Loucy (cell line): ENCODE data around the gene MBNL1.

Source experiments
- H2AFZ ChIP-seq: fragments of 200-600 bp; sonication (generic); 2 replicates; pipeline ENCODE4 v1.6.0; 2016; ENCODE audit warnings: antibody characterized with exemption, mild to moderate bottlenecking, low read length, moderate library complexity
- H3F3A ChIP-seq: fragments of 200-600 bp; 2 replicates; pipeline ENCODE4 v1.6.0; 2016; ENCODE audit warnings: antibody characterized with exemption, low read depth, mild to moderate bottlenecking
- H3K27me3 ChIP-seq: fragments of 200-600 bp; sonication (generic); 2 replicates; pipeline ENCODE4 v1.6.1; 2014; ENCODE audit warnings: low read length, mild to moderate bottlenecking; ENCODE audit not compliant: insufficient read depth, poor library complexity, severe bottlenecking
- H3K36me3 ChIP-seq: fragments of 200-600 bp; sonication (generic); 2 replicates; pipeline ENCODE4 v1.6.1; 2016; ENCODE audit warnings: low read length; ENCODE audit not compliant: insufficient read depth
- H3K4me1 ChIP-seq: fragments of 200-600 bp; sonication (generic); 2 replicates; pipeline ENCODE4 v1.5.1; 2014; ENCODE audit warnings: low read length, mild to moderate bottlenecking; ENCODE audit not compliant: insufficient read depth, poor library complexity, severe bottlenecking
- H3K4me2 ChIP-seq: fragments of 200-600 bp; sonication (generic); 2 replicates; pipeline ENCODE4 v1.6.0; 2014; ENCODE audit warnings: antibody characterized with exemption, low read length, low read depth, mild to moderate bottlenecking; ENCODE audit not compliant: poor library complexity, severe bottlenecking
- H3K4me3 ChIP-seq: fragments of 200-600 bp; sonication (generic); 2 replicates; pipeline ENCODE4 v1.5.1; 2014; ENCODE audit warnings: low read length, mild to moderate bottlenecking, mixed read lengths; ENCODE audit not compliant: poor library complexity, severe bottlenecking
- H3K79me2 ChIP-seq: fragments of 200-600 bp; sonication (generic); 2 replicates; pipeline ENCODE4 v1.6.1; 2014; ENCODE audit warnings: low read length; ENCODE audit not compliant: insufficient read depth
- H3K9ac ChIP-seq: fragments of 200-600 bp; sonication (generic); 2 replicates; pipeline ENCODE4 v1.6.0; 2014; ENCODE audit warnings: mild to moderate bottlenecking, low read depth, low read length, moderate library complexity; ENCODE audit not compliant: poor library complexity, severe bottlenecking
- H3K9me2 ChIP-seq: fragments of 200-600 bp; sonication (generic); replicated peaks from 2 replicates; pipeline ENCODE4 v1.6.1; 2016; ENCODE audit warnings: low read depth, low read length, mixed read lengths
- H3K9me3 ChIP-seq: fragments of 200-600 bp; sonication (generic); 2 replicates; pipeline ENCODE4 v1.6.1; 2014; ENCODE audit warnings: mild to moderate bottlenecking, antibody characterized with exemption, low read length, low read depth; ENCODE audit not compliant: insufficient read depth
- H4K20me1 ChIP-seq: fragments of 200-600 bp; sonication (generic); 2 replicates; pipeline ENCODE4 v1.6.0; 2014; ENCODE audit warnings: antibody characterized with exemption, low read length, mild to moderate bottlenecking; ENCODE audit not compliant: insufficient read depth, poor library complexity, severe bottlenecking
- EZH2phosphoT487 ChIP-seq: fragments of 200-600 bp; IDR thresholded peaks from 2 replicates; pipeline ENCODE4 v1.6.1; 2018; ENCODE audit warnings: antibody characterized with exemption, mild to moderate bottlenecking, moderate library complexity, borderline replicate concordance
- TF ChIP-seq, protein P1 (sequence below): fragments of 200-600 bp; sonication (generic); conservative IDR thresholded peaks from 2 replicates; pipeline ENCODE4 v1.5.1; 2014; ENCODE audit warnings: mild to moderate bottlenecking, antibody characterized with exemption, low read length

MBNL1 gene

DNA sequence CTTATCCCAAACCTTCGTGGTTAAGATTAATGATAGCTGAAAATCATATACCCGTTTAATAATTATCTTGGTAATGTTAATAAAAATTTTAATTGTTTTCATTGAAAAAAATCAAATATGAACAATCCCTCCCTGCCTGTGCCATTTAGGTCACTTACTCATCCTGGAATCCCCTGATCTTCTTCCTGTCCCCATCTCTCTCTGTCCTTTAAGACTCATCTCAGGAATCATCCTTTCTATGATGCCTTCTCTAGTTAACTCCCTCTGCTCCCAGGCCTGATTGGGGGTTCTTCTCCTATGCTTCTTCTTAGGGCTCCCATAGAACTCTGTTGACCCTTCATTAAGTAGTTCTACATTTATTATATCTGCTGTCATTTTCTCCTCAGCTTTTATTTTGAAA is 91.6 kb downstream of the MBNL1 start:
- Histone ChIP-seq H3K9me2 (no peaks in the 10 kb centered on the region), H3K4me2 (no peak overlapping the region), H3K9ac (no peak overlapping the region), H4K20me1 (peaks cover 87% of the 10 kb centered on the region), H3K4me1 (no peaks in the 10 kb centered on the region), H3K36me3 (peaks cover 4% of the 10 kb centered on the region; the same call in 1 of the 2 replicates), H3K79me2 (peaks cover 98% of the 10 kb centered on the region), H3K27me3 (no peaks in the 10 kb centered on the region), H3F3A (no peaks in the 10 kb centered on the region), H3K4me3 (no peak overlapping the region), H2AFZ (no peak overlapping the region), H3K9me3 (no peaks in the 10 kb centered on the region)
- TF ChIP-seq, protein P1, sequence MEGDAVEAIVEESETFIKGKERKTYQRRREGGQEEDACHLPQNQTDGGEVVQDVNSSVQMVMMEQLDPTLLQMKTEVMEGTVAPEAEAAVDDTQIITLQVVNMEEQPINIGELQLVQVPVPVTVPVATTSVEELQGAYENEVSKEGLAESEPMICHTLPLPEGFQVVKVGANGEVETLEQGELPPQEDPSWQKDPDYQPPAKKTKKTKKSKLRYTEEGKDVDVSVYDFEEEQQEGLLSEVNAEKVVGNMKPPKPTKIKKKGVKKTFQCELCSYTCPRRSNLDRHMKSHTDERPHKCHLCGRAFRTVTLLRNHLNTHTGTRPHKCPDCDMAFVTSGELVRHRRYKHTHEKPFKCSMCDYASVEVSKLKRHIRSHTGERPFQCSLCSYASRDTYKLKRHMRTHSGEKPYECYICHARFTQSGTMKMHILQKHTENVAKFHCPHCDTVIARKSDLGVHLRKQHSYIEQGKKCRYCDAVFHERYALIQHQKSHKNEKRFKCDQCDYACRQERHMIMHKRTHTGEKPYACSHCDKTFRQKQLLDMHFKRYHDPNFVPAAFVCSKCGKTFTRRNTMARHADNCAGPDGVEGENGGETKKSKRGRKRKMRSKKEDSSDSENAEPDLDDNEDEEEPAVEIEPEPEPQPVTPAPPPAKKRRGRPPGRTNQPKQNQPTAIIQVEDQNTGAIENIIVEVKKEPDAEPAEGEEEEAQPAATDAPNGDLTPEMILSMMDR: no peak
- TF ChIP-seq EZH2phosphoT487: no peak

DNA sequence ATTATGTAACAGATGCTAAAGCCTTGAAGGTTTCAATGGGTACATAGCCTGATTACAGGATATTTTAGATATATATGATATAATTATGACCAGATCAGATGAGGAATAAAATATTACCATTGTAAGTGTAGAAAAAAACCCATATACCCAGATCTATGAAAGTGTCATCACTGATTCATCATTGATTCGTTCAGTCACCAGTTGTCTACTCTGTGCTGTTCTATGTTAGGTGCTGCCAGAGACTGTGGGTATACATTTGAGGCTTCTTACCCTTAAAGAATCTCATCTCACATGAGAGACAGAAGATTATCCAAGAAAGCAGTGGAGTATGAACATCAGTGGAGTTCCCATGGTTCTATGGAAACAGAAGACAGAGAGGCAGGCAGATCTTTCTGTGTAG is 92.2 kb downstream of the MBNL1 start:
- Histone ChIP-seq H3K27me3 (no peaks in the 10 kb centered on the region), H3K9ac (no peak overlapping the region), H3K4me2 (no peak overlapping the region), H3K36me3 (peaks cover 7% of the 10 kb centered on the region; the same call in 1 of the 2 replicates), H3K4me1 (no peaks in the 10 kb centered on the region), H3K9me2 (no peaks in the 10 kb centered on the region), H2AFZ (no peak overlapping the region), H3K9me3 (no peaks in the 10 kb centered on the region), H3K4me3 (no peak overlapping the region), H3K79me2 (peaks cover 98% of the 10 kb centered on the region), H3F3A (no peaks in the 10 kb centered on the region), H4K20me1 (peaks cover 87% of the 10 kb centered on the region)
- TF ChIP-seq EZH2phosphoT487: no peak
- TF ChIP-seq, protein P1: no peak

DNA sequence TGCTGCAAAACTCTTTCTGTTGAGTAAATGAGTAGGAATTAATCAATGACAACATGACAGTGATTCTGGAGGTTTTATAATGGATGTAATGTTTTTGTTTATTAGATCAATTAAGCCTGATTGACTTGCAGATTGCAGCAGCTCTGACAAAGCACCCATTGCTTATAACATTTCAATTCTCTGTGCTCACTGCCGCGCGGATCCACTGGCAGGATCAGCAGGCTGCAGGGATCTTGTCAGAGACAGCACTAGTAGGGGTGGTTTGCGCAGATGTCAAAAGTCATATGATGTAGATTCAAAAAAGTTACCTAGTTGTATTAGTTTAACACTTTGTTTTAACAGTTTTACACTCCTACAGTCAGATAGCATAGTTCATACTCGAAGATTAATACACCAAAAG is 93.4 kb downstream of the MBNL1 start:
- Histone ChIP-seq H3K79me2 (peaks cover 98% of the 10 kb centered on the region), H3K4me1 (no peaks in the 10 kb centered on the region), H2AFZ (no peak overlapping the region), H3K9me2 (no peaks in the 10 kb centered on the region), H3K4me3 (no peak overlapping the region), H3K4me2 (no peak overlapping the region), H3K9ac (no peak overlapping the region), H3K36me3 (peaks cover 7% of the 10 kb centered on the region; the same call in 1 of the 2 replicates), H3F3A (no peaks in the 10 kb centered on the region), H3K9me3 (no peaks in the 10 kb centered on the region), H4K20me1 (peaks cover 87% of the 10 kb centered on the region), H3K27me3 (no peaks in the 10 kb centered on the region)
- TF ChIP-seq EZH2phosphoT487: no peak
- TF ChIP-seq, protein P1: no peak
